Caco-2 (cell line): ENCODE data around the gene ZSWIM4. TPM values are rescaled to one million over a fixed set of nuclear protein-coding genes. Genes with fewer than 3 reads are reported as not detected.
A peak's percentile ranks its signal among the peaks of the same experiment; 100 is the strongest.

Source experiments
- BruUV-seq: library from RNA; stranded (reverse); fragments of 400-500 nt; replicated peaks from 2 replicates; lab custom pipeline; 2021; lab: Mats Ljungman, UMichigan
- CTCF ChIA-PET: fragments of 300-600 bp; sonication (Branson Sonifier 250); formaldehyde crosslinking; loops from one replicate; lab custom pipeline; 2022; ENCODE audit warnings: antibody characterized with exemption; lab: Charles Lee
- POLR2A ChIA-PET: fragments of 300-600 bp; sonication (Branson Sonifier 250); formaldehyde crosslinking; loops from one replicate; lab custom pipeline; 2022; ENCODE audit warnings: antibody characterized with exemption; lab: Charles Lee
- DNase-seq, 2 experiments: peaks; one replicate each; pipeline versions ENCODE4 v3.0.0 to v3.0.0-alpha.2; 2020 to 2022
- H3K27me3 ChIP-seq: replicated peaks from 2 replicates; pipeline ENCODE4 v1.6.0; 2011; ENCODE audit warnings: low read length; ENCODE audit not compliant: control insufficient read depth, insufficient read depth
- H3K36me3 ChIP-seq: 2 replicates; pipeline ENCODE4 v1.5.1; 2011; ENCODE audit warnings: low read length; ENCODE audit not compliant: control insufficient read depth, insufficient read depth
- H3K4me1 ChIP-seq: fragments of 250-450 bp; sonication (Bioruptor Pico); 2 replicates; pipeline ENCODE4 v1.5.1; 2020; ENCODE audit warnings: mild to moderate bottlenecking
- H3K4me3 ChIP-seq: 2 replicates; pipeline ENCODE4 v1.5.1; 2011; ENCODE audit warnings: low read depth, mild to moderate bottlenecking, control low read depth, low read length
- H3K9me3 ChIP-seq: fragments of 250-450 bp; sonication (Bioruptor Pico); 2 replicates; pipeline ENCODE4 v1.5.1; 2020; ENCODE audit warnings: mild to moderate bottlenecking, moderate library complexity
- H3K27ac Mint-ChIP-seq: one replicate; pipeline ENCODE4 v1.8.0; 2022; ENCODE audit warnings: mixed read lengths; ENCODE audit not compliant: unreplicated experiment
- H3K27me3 Mint-ChIP-seq: one replicate; pipeline ENCODE4 v1.8.0; 2022; ENCODE audit warnings: mixed read lengths; ENCODE audit not compliant: insufficient read depth, unreplicated experiment
- H3K36me3 Mint-ChIP-seq: one replicate; pipeline ENCODE4 v1.8.0; 2022; ENCODE audit warnings: mild to moderate bottlenecking, mixed read lengths; ENCODE audit not compliant: insufficient read depth, unreplicated experiment
- H3K4me1 Mint-ChIP-seq: one replicate; pipeline ENCODE4 v1.8.0; 2022; ENCODE audit warnings: low read depth, mixed read lengths; ENCODE audit not compliant: unreplicated experiment
- H3K4me3 Mint-ChIP-seq: one replicate; pipeline ENCODE4 v1.8.0; 2022; ENCODE audit warnings: mild to moderate bottlenecking, moderate library complexity, mixed read lengths; ENCODE audit not compliant: unreplicated experiment
- H3K9me3 Mint-ChIP-seq: one replicate; pipeline ENCODE4 v1.8.0; 2022; ENCODE audit warnings: mixed read lengths; ENCODE audit not compliant: unreplicated experiment
- intact Hi-C: fragments of 100-400 bp; cut with micrococcal nuclease; formaldehyde crosslinking; loops from one replicate; pipeline ENCODE4 v1.10.0; 2022; ENCODE audit not compliant: unreplicated experiment
- total RNA-seq: library from RNA; stranded (reverse); gene quantifications from 2 replicates; pipeline ENCODE4 v1.2.3, GENCODE V29; 2022
- TF ChIP-seq, protein P1 (sequence below), 2 experiments: fragments of 200-600 bp in 1 of 2; IDR thresholded peaks; 1 replicate in 1 of 2; 2 replicates in 1 of 2; pipeline versions ENCODE4 v1.5.1 to v1.8.0; 2011 to 2022; ENCODE audit warnings: antibody characterized with exemption in 1 of 2, control low read depth in 1 of 2, inconsistent platforms in 1 of 2, low read depth in 1 of 2, low read length in 1 of 2, mild to moderate bottlenecking in 1 of 2, moderate library complexity in 1 of 2; ENCODE audit not compliant: insufficient read depth in 1 of 2, severe bottlenecking in 1 of 2, unreplicated experiment in 1 of 2

The ZSWIM4 gene
- total RNA-seq, 1 experiment from 2014 or later: 4.0 TPM

DNA sequence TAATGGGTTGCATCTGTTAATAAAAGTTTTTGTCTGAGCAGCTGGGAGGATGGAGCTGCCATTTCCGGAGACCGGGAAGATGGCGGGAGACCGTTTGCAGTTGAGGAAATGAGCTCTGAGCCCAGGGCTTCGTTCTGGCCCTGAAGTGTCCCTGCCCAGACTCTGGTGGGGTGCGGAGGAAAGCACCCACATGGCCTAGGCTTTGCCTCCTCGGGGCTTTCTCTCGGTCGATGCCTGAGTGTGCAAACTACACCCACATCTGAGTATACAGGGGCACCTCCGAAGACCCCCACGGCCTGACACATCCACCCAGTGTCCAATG, 66.1 kb downstream of the ZSWIM4 start:
- Histone ChIP-seq H3K4me3 (no peak overlapping the region), H3K27me3 (no peaks in the 10 kb centered on the region), H3K36me3 (no peaks in the 10 kb centered on the region), H3K9me3 (no peaks in the 10 kb centered on the region), H3K4me1 (peaks cover 20% of the 10 kb centered on the region)
- CTCF ChIA-PET: interaction anchor here (0.6 to 2.2 kb wide), 6 partner anchors 10 to 186 kb away, joined by 4 to 26 read pairs (median 5); partner anchors contain the start of gene ZSWIM4
- TF ChIP-seq, protein P1, sequence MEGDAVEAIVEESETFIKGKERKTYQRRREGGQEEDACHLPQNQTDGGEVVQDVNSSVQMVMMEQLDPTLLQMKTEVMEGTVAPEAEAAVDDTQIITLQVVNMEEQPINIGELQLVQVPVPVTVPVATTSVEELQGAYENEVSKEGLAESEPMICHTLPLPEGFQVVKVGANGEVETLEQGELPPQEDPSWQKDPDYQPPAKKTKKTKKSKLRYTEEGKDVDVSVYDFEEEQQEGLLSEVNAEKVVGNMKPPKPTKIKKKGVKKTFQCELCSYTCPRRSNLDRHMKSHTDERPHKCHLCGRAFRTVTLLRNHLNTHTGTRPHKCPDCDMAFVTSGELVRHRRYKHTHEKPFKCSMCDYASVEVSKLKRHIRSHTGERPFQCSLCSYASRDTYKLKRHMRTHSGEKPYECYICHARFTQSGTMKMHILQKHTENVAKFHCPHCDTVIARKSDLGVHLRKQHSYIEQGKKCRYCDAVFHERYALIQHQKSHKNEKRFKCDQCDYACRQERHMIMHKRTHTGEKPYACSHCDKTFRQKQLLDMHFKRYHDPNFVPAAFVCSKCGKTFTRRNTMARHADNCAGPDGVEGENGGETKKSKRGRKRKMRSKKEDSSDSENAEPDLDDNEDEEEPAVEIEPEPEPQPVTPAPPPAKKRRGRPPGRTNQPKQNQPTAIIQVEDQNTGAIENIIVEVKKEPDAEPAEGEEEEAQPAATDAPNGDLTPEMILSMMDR (IDR thresholded peaks at IDR 0.05; ENCODE audit: insufficient read depth in 1 of 2, low read depth in 1 of 2, low read length in 1 of 2, severe bottlenecking in 1 of 2, unreplicated experiment in 1 of 2): no peak
- Mint-ChIP-seq H3K36me3 (peaks cover 8% of the 10 kb centered on the region), H3K9me3 (no peaks in the 10 kb centered on the region), H3K27me3 (peaks cover 1% of the 10 kb centered on the region), H3K27ac (peak overlapping the region; percentile 95), H3K4me1 (peaks cover 24% of the 10 kb centered on the region), H3K4me3 (peak overlapping the region; percentile 83)
- no peak for DNase-seq
- intact Hi-C loops: no loop called here
- POLR2A ChIA-PET: interaction anchor here (0.6 to 4.7 kb wide), 3 partner anchors 9 to 97 kb away, joined by 3 to 44 read pairs (median 15); partner anchors contain the start of gene MRI1
- BruUV-seq: no TSS peak

DNA sequence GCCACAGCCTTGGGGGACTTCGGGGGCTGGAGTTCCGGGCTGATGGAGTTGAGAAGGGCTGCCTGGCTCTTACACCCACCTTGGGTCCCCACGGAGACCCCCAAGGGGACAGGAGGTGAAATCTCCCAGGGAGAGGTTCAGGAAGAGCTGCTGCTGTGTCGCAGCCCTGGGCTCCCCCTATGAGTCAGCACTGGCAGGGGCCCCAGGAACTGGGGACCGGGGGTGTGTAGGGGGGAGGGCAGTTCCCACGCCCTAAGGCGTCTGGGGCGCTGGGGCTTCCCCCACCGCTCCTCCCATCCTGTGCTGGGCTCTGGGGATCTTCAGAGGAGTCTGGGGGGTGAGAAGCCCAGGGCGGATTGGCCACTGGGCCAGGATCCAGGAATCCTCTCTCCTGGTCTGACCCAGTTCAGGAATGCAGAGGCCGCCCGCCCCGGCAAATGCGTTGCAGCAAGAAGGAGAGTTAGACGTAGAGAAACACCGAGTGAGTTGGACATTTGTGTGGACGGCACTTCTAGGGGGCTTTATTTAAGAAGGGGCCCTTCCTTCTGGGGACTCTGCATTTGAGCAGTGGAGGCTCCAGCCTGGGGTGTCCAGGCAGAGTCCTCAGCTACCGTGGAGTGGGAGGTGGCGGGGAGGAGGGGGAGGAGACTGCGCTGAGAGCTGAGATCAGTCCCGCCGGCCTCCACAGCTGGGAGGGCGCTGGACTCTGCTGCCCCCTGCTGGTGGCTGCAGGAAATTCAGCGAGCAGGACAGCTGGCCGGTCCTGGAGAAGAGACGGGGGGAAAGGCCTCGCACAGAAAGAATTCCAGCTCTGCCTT, 66.7 kb downstream of the ZSWIM4 start:
- Histone ChIP-seq H3K4me1 (peaks cover 21% of the 10 kb centered on the region), H3K27me3 (no peaks in the 10 kb centered on the region), H3K36me3 (no peaks in the 10 kb centered on the region), H3K4me3 (peak overlapping the region; percentile 33), H3K9me3 (no peaks in the 10 kb centered on the region)
- TF ChIP-seq, protein P1 (IDR thresholded peaks at IDR 0.05; ENCODE audit: insufficient read depth in 1 of 2, low read depth in 1 of 2, low read length in 1 of 2, severe bottlenecking in 1 of 2, unreplicated experiment in 1 of 2): peak; percentile 90 to 97
- Mint-ChIP-seq H3K27me3 (peaks cover 6% of the 10 kb centered on the region), H3K4me3 (peak overlapping the region; percentile 83), H3K9me3 (no peaks in the 10 kb centered on the region), H3K36me3 (peaks cover 8% of the 10 kb centered on the region), H3K4me1 (peaks cover 24% of the 10 kb centered on the region), H3K27ac (peak overlapping the region; percentile 95)
- ChIA-PET CTCF (interaction anchor here (0.6 to 2.2 kb wide), 27 partner anchors 9 to 640 kb away, joined by 3 to 26 read pairs (median 4); partner anchors contain the start of genes ASF1B, C19orf53 and ZSWIM4), POLR2A (interaction anchor here (0.5 to 4.7 kb wide), 11 partner anchors 9 to 275 kb away, joined by 3 to 44 read pairs (median 5); partner anchors contain the start of genes ASF1B, C19orf53 and MRI1)
- TSS peak; percentile 77 for BruUV-seq
- intact Hi-C loops: loop anchor here (1.0 kb wide), 2 partner anchors 11 to 77 kb away; no protein-coding TSS in a partner anchor
- DNase-seq: peak; percentile 90 to 94

DNA sequence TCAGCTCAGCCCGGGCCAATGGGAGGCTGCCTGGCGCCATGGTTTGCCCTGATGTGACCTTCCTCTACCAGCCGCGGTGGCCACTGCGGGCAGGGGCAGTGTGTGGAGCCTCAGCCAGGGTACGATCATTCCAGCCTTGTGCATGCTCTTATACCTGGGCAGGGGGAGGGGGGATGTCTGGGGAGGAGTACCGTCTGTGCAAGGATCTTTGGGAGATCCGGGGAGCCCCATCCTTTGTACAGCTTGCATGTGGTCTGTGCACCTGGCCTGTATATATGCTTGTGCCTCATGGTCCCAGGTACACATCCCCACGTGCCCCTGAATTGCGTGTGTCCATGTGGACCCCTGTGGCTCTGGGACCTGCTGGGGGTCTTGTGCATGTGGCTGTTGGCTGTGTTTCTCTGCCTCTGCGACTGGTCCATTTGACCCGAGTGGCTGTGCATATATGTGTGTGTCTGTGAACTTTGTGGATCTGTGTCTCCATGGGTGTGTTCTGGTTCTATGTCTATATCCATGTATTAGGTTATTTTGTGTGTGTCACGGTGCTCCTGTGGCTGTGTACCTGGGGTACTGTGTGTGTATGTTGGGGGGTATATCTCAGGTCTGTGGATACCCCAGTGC, 68.9 kb downstream of the ZSWIM4 start:
- TF ChIP-seq, protein P1 (IDR thresholded peaks at IDR 0.05; ENCODE audit: insufficient read depth in 1 of 2, low read depth in 1 of 2, low read length in 1 of 2, severe bottlenecking in 1 of 2, unreplicated experiment in 1 of 2): no peak
- H3K27ac Mint-ChIP-seq: no peak overlapping the region
- intact Hi-C loops: no loop called here
- H3K4me3 Mint-ChIP-seq: peak overlapping the region; percentile 68
- Histone ChIP-seq H3K4me3 (no peak overlapping the region), H3K36me3 (no peaks in the 10 kb centered on the region), H3K4me1 (peaks cover 13% of the 10 kb centered on the region), H3K27me3 (no peaks in the 10 kb centered on the region), H3K9me3 (no peaks in the 10 kb centered on the region)
- BruUV-seq: no TSS peak
- ChIA-PET CTCF (no interaction called here), POLR2A (no interaction called here)
- DNase-seq: no peak
- no peaks in the 10 kb centered on the region for H3K9me3 Mint-ChIP-seq
- H3K36me3 Mint-ChIP-seq: peaks cover 8% of the 10 kb centered on the region
- H3K4me1 Mint-ChIP-seq: peaks cover 23% of the 10 kb centered on the region
- H3K27me3 Mint-ChIP-seq: peaks cover 6% of the 10 kb centered on the region
